ENCODE data around the gene FREM1.

DNA sequence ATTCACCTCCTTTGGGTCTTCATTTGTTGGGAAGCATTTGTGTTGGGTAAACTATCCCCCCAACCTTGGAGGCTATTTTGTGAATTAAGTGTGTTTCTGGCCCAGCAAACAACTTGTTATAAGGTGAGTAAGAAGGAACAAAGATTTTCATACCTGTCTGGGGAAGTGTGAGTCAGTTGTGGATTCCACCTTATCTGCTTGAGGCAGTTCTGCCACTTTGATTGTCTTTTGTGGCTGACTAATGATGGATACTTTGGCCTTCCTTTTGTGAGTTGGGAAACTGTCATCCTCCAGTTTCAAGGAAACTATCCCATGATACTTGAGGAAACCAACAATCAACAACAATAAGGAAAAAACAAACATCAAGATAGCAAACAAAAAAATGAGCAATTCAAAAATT, 163.1 kb downstream of the FREM1 start:
- TF ChIP-seq RFX5 (IDR thresholded peaks at IDR 0.05; ENCODE audit: low read length) (no peak), POLR2AphosphoS5 (IDR thresholded peaks at IDR 0.05; ENCODE audit: low read depth, low read length) (no peak), GABPA (IDR thresholded peaks at IDR 0.05; ENCODE audit: low read depth) (no peak), SMC3 (IDR thresholded peaks at IDR 0.05; ENCODE audit: low read depth, low read length) (no peak), TCF12 (IDR thresholded peaks at IDR 0.05) (no peak), YY1 (IDR thresholded peaks at IDR 0.05; ENCODE audit: low read depth) (no peak)
- TF ChIP-seq, protein P1, sequence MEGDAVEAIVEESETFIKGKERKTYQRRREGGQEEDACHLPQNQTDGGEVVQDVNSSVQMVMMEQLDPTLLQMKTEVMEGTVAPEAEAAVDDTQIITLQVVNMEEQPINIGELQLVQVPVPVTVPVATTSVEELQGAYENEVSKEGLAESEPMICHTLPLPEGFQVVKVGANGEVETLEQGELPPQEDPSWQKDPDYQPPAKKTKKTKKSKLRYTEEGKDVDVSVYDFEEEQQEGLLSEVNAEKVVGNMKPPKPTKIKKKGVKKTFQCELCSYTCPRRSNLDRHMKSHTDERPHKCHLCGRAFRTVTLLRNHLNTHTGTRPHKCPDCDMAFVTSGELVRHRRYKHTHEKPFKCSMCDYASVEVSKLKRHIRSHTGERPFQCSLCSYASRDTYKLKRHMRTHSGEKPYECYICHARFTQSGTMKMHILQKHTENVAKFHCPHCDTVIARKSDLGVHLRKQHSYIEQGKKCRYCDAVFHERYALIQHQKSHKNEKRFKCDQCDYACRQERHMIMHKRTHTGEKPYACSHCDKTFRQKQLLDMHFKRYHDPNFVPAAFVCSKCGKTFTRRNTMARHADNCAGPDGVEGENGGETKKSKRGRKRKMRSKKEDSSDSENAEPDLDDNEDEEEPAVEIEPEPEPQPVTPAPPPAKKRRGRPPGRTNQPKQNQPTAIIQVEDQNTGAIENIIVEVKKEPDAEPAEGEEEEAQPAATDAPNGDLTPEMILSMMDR (IDR thresholded peaks at IDR 0.05), result no peak
- TF ChIP-seq, protein P2, sequence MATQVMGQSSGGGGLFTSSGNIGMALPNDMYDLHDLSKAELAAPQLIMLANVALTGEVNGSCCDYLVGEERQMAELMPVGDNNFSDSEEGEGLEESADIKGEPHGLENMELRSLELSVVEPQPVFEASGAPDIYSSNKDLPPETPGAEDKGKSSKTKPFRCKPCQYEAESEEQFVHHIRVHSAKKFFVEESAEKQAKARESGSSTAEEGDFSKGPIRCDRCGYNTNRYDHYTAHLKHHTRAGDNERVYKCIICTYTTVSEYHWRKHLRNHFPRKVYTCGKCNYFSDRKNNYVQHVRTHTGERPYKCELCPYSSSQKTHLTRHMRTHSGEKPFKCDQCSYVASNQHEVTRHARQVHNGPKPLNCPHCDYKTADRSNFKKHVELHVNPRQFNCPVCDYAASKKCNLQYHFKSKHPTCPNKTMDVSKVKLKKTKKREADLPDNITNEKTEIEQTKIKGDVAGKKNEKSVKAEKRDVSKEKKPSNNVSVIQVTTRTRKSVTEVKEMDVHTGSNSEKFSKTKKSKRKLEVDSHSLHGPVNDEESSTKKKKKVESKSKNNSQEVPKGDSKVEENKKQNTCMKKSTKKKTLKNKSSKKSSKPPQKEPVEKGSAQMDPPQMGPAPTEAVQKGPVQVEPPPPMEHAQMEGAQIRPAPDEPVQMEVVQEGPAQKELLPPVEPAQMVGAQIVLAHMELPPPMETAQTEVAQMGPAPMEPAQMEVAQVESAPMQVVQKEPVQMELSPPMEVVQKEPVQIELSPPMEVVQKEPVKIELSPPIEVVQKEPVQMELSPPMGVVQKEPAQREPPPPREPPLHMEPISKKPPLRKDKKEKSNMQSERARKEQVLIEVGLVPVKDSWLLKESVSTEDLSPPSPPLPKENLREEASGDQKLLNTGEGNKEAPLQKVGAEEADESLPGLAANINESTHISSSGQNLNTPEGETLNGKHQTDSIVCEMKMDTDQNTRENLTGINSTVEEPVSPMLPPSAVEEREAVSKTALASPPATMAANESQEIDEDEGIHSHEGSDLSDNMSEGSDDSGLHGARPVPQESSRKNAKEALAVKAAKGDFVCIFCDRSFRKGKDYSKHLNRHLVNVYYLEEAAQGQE (IDR thresholded peaks at IDR 0.05; ENCODE audit: low read depth, low read length), result no peak
